ENCODE results near the gene GMEB1.
"Not testable (repeated sequence)": the region's sequence is repeated elsewhere in the genome, so short reads cannot be mapped to it uniquely, and the experiment has no call there.

GMEB1 gene

GRCh38 chr1:28680151-28680550 lies 11.6 kb downstream of the GMEB1 start:
- no peak overlapping the region for H3K4me3 ChIP-seq (ENCODE audit: low read depth, low read length)
- no peak for TF ChIP-seq CTCF (IDR thresholded peaks at IDR 0.05; ENCODE audit: low read depth, low read length)

- no peak overlapping the region for H3K4me3 ChIP-seq (ENCODE audit: low read depth, low read length)
- no peak for TF ChIP-seq CTCF (IDR thresholded peaks at IDR 0.05; ENCODE audit: low read depth, low read length)
Measured at GRCh38 chr1:28682840-28683239, 14.3 kb downstream of the GMEB1 start.

DNA sequence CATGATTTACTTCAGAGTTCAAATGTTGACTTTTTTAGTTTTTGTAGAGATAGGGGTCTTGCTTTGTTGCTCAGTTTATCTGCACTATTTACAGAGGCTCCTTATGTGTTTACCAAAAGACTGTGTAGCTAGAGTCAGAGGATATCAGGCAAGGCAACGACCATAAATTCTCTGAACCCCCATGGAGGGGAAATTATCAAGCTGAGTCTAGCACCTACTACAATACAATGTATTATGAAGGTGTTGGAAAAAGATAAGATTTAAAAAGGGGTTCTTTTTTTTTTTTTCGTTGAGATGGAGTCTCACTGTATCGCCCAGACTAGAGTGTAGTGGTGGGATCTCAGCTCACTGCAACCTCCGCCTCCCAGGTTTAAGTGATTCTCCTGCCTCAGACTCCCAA lies 16.4 kb downstream of the GMEB1 start:
- no peak overlapping the region for H3K4me3 ChIP-seq (ENCODE audit: low read depth, low read length)
- no peak for TF ChIP-seq CTCF (IDR thresholded peaks at IDR 0.05; ENCODE audit: low read depth, low read length)

DNA sequence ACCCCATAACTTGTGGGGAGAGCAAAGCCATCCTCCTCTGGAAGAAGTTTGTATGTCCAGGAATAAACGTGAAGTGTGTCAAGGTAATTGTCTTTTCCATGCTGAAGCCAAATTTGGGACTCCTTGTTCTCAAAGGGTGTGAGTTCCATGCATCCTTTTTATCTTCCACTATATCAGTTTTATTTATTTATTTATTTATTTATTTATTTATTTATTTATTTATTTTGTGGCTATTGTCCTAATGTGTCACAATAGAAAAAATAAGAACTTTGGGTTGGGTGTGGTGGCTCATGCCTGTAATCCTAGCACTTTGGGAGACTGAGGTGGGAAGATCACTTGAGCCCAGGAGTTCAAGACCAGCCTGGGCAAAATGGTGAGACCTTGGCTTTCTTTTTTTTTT lies 23.0 kb downstream of the GMEB1 start:
- H3K4me3 ChIP-seq (ENCODE audit: low read depth, low read length), result not testable (repeated sequence)

GRCh38 chr1:28703629-28704028 lies 35.0 kb downstream of the GMEB1 start:
- no peak for TF ChIP-seq CTCF (IDR thresholded peaks at IDR 0.05; ENCODE audit: low read depth, low read length)
- H3K4me3 ChIP-seq (ENCODE audit: low read depth, low read length), result no peak overlapping the region

DNA sequence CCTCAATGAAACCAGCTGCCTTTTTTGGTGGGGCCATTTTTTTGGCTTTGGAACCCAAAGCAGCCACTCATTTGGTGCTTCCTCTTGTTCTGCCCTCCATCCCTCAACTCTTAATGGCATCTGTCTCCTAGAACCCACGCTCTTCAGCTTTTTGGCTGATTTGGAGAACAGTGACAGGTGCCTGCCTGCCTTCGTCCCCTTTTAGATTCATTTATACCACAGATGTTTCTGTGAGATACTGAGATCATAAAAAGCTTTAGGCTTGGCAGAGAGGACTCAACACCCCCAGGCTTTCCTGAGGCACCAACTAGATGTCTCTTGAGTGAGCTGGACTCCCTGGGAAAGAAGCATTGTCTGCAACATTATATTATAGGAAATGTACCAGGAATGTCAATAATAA lies 47.8 kb downstream of the GMEB1 start:
- TF ChIP-seq CTCF (IDR thresholded peaks at IDR 0.05; ENCODE audit: low read depth, low read length), result no peak
- no peak overlapping the region for H3K4me3 ChIP-seq (ENCODE audit: low read depth, low read length)

DNA sequence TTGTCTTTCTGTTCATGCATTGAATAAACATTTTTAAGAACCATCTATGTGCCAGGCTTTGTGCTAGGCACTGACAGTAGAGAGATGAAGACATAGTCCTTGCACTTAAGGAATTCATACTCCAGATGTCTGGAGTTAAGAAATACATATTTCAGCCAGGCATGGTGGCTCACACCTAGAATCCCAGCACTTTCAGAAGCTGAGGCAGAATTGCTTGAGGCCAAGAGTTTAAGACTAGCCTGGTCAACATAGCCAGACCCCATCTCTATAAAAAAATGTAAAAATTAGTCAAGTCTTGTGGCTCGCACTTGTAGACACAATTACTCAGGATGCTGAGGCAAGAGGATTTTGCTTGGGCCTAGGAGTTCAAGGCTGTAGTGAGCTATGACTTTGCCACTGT lies 49.6 kb downstream of the GMEB1 start:
- H3K4me3 ChIP-seq (ENCODE audit: low read depth, low read length), result no peak overlapping the region
- TF ChIP-seq CTCF (IDR thresholded peaks at IDR 0.05; ENCODE audit: low read depth, low read length), result no peak

- H3K4me3 ChIP-seq (ENCODE audit: low read depth, low read length), result no peak overlapping the region
- no peak for TF ChIP-seq CTCF (IDR thresholded peaks at IDR 0.05; ENCODE audit: low read depth, low read length)
Measured at GRCh38 chr1:28718586-28719331, 50.2 kb downstream of the GMEB1 start.
